ENCODE measurements around the gene ZNF106.

The ZNF106 gene

DNA sequence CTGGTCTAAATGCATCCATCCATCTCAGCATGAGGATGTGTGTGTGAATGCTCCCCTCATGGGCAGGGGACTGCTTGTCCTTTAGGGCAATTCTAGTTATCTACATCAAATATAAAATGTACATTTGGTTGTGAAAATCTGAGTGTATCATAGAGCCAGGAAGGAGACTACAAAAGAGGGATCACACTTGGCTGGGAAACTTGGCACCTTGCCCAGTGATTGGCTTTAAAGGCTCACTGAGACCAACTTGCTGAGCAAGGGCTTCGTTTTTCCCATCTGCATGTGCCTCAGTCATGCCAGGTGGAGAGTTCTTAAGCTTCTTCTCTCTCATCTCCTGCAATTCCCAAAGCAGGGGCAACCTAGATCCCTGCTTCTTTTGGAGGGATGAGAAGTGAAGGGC lies 126.4 kb downstream of the ZNF106 start:
- no peak for DNase-seq

GRCh38 chr15:42363942-42364341 lies 127.0 kb downstream of the ZNF106 start:
- no peak for DNase-seq

GRCh38 chr15:42363487-42363886 lies 127.5 kb downstream of the ZNF106 start:
- DNase-seq: no peak

All from CD4-positive, alpha-beta T cell treated with Interleukin-6 for 4 hours (primary cell).